ENCODE data around the gene THRSP. TPM values are rescaled to one million over a fixed set of nuclear protein-coding genes. Genes with fewer than 3 reads are reported as not detected.

THRSP gene
- total and polyA plus RNA-seq, 2 of the 8 experiments (the other 6 are each of a cell fraction or from before 2014, with no cell fraction given): 0.11 TPM; not detected in 1

GRCh38 chr11:78079232-78080083 is 15.8 kb downstream of the THRSP start, which contains the start of gene NDUFC2 (continued):
- no peak for TF ChIP-seq BRCA1 (IDR thresholded peaks at IDR 0.05; ENCODE audit: low read depth, low read length)
